Transverse colon (tissue), 4 donors: ENCODE results near the gene SNX27.

Source experiments
- CTCF ChIP-seq, 5 experiments: fragments of 200-600 bp in 3 of 5; fragments of 450-650 bp in 2 of 5; sonication (generic) in 3 of 5; IDR thresholded peaks; 1 replicate in 2 of 5; 2 replicates in 3 of 5; pipeline ENCODE4 v1.5.1; 2016 to 2017; ENCODE audit warnings: antibody characterized with exemption in 5 of 5, inconsistent platforms in 3 of 5, mild to moderate bottlenecking in 2 of 5, moderate library complexity in 1 of 5
- EP300 ChIP-seq: sonication (generic); formaldehyde crosslinking; IDR thresholded peaks from one replicate; pipeline ENCODE4 v1.6.1; 2017; ENCODE audit warnings: antibody characterized with exemption, low read depth
- POLR2AphosphoS5 ChIP-seq, 3 donors: sonication (generic); formaldehyde crosslinking; IDR thresholded peaks; one replicate each; pipeline ENCODE4 v1.6.1; 2016; ENCODE audit warnings: antibody characterized with exemption in 3 of 3

- no peak for TF ChIP-seq CTCF (IDR thresholded peaks at IDR 0.05)
- no peak for TF ChIP-seq EP300
- TF ChIP-seq POLR2AphosphoS5 (IDR thresholded peaks at IDR 0.05) = no peak
Observed at GRCh38 chr1:151606857-151607256, 5.0 kb upstream of the SNX27 start.
